Measurements from ENCODE around the gene GFM1.

GFM1 gene

DNA sequence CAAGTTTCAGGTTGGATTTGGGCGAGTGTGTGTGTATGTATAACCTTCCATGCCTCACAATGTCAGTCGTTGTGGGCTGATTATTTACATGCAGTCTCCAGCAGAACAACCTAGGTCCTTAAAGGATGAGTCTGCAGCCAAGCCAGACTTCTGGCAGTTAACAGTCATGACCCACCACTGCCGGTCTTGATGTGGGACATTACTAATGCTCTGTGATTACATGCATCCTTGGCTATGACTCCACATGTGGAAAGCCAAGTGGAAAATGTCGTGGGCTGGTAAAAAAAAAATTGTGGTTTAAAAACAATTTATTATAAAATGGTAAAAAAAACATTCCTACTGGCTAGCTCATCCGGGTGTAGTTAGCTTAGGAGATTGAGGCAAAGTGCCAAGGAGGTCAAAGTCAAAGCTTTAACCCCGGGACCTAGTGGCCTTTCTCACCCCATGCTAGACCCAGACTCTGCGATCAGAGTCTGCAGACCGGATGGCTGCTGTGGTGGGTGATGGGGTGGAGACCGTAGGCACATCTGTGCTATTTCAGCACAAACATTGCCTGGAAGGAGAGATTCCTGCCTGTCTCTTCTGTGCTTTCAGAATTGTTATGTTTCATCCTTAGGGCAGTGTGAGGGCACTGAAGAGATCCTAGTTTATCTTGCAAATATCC is 81.2 kb downstream of the GFM1 start:
- no peak for DNase-seq (ENCODE audit: low read depth, low spot score)

DNA sequence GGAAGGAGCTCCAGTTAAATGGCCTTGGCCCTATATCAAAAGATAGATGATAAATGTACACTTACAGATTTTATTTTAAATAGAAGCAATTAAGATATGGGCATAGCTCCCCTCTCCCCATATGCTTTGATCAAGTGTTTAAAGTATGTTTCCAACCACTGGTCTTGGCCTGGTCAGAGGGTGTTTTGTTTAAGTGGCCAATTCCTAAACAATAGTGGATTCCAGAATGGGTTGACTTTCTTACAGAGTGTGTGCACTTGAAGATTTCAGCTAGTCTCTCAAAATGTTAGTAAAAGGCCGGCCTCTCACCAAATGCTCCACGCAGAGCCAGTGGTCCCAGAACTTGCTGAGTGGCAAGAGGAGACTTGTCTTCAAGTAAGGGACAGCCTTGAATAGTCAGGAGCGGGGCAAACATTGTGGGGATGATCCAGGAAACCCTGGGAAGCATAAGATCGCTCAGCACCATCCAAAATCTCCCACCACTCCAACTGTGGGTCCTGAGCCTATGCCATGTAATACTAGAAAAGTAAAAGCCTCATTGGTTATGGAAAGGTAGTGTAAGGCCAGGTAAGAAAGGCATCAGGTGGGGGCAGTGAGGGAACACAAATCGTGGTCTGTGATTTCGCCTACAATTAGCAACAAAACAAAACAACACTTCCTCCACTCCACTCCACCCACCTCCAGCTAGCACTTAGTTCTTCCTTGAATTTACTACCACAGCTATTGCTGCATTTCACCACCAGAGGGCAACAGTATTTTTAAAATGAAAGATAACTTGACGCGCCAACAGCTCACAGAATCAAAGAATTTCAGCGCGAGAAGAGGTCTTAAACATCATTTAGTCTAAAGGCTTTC is 83.1 kb downstream of the GFM1 start:
- DNase-seq (ENCODE audit: low read depth, low spot score): no peak

DNA sequence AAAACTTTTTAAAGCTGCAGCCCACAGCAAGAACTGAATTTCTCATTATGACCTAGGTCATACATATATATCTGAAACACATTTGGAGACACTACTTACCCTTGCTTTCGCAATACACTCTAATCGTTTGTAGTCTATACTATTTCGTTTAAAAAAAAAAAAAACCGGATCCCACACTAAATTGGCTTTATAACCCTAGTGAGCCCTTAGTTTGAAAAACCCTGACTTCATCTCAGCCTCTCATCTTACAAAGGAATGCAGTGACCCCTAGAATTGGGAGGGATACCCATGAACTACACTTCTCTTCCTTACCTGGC is 83.7 kb downstream of the GFM1 start:
- DNase-seq (ENCODE audit: low read depth, low spot score): no peak

DNA sequence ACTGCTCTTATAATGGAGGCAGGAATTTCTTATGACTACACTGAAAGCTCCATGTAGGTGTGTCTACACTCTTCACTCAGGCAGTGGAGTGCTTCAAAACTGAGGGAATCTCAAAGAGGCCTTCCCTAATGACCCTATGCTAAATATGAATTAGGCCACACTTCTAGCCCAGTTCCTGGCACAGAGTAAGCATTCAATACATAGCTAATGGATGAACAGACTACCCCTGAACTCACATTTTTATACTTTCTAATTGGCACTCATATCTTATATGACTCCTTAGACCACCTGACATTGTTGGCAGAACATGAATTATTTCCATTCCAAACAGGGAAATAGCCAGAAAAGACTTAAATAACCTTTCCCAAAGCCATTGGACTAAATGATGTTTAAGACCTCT is 84.5 kb downstream of the GFM1 start:
- DNase-seq (ENCODE audit: low read depth, low spot score): no peak

DNA sequence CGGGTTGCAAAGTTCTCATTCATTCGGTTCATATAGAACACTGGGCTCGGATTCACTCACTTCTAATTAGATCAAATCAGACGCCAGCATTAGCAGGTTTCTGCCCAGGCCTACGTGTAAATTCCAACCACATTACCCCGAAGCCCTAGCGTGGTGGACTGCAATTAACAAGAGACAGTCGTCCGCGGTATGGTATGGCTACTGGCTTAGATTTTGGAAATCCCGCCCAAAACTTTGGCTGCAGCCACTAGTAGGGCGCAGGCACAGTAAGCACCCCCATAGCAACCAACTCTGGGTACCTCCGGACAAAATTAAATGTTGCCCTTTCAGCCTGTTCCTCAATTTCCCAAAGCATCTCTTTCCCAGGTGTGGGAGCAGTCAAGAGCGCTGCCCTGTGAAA is 87.2 kb downstream of the GFM1 start:
- no peak for DNase-seq (ENCODE audit: low read depth, low spot score)

DNA sequence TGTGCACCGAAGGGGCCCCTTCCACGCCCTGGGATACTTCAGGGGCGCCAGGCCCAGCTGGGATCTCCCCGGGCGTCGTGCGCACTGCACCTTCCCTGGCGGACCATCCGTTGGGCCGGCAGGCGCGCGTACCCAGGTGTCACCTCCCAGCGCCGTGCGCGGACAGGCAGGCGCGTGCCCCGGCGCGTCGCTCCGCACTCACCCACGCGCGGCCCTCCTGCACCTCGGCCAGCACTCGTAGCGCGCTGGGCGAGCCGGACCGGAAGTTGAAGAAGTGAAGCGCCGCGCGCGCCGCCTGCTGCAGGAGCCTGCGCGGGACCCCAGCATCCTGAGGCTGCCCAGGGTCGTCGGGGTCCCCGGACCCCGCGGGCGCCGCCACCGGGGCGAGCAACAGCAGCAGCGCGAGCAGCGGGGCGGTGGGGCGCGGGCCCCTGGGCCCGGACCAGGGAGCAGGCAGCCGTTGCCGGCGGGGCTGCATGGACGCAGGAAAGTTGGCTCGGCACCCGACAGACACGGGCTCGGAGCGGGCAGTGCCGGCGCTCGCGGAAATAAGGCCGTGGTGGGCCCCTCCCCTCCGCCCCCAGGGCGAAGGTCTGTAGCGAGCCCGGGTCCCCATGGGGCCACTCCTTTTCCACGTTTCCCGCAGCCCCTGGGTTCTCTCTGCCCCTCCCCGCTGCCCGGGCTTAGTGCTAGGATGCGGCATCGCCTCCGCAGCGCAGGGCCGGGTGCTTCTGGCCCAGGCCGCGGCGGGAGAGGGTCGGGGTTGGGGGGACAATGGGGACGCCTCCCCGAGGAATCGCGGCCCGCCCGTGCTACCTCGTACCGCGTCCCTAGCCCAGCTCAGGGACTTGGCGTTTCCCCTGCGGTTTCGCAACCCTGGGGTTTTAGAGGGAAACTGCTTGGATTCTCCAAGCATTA is 87.9 kb downstream of the GFM1 start, which contains the start of gene RARRES1:
Gene RARRES1, minus strand, starts transcription at position 520 of the 918 bp plus-strand sequence. Its CDS starts 42 bp downstream, at position 478.
- no peak for DNase-seq (ENCODE audit: low read depth, low spot score)

DNA sequence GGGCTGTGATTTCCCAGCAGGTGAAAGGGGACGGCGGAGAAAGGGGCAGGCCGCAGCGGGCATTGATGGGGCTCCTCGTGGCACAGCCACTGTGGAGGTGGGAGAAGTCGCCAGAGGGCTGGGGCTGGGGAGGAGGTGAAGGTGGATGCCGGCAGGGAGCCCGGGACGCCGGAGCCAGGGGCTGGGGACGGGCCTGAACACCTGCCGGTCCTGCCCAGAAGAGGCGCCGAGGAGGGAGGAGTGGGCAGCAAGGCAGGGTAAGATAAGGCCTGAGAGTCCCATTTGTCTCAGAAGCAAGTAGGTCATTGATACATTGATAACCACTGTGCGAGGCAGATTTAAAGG is 88.5 kb downstream of the GFM1 start:
- DNase-seq (ENCODE audit: low read depth, low spot score): no peak

DNA sequence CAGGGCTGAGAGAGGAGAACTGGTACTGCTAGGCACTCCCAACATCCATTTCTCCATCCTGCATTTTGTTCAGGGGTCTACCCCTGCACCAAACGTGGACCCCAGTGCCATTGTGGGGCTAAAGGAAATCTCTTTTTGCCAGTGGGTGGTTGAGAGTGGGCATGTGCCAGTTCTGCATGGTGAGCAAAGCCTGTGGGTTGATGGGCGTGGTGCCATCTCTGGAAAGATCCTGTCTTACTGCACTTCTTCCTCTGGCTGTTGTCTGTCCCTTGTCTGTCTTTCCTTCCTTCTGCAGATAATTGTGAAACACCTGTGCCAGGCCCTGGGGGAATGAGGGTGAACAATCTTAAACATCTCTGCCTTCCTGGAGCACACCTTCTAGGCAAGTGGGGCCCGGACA is 89.3 kb downstream of the GFM1 start:
- DNase-seq (ENCODE audit: low read depth, low spot score): no peak

DNA sequence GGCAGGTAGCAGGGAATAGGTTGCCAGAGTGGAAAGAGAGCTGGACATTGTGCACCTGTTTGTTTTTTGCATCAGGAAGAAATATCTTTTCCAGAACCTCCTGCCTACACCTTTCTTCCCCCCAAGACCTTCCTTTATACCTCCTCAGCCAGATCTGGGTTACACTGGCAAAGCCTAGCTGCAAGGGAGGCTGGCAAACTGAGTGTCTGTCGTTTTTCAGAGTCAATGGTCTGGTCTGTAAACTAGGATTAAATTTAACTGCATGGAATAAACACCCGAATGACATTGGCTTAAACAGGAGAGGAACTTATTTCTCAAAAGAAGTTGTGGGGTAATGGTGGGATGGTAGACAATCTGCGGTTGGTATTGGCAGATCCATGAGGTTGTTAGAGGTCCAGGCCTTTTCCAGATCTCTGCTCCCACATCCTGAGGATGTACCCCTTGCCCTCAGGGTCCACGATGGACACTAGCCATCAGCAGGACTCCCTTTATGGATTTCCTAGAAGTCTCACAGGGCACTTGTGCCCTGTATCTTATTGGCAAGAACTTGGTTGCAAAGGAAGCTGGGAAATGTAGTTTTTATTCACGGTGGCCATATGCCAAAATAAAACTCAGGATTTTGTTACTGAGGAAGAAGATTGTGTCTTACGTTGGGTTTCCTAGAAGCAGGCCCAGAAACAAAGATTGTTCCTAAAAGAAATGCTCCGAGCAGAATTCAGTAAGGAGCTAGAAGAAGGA is 91.1 kb downstream of the GFM1 start:
- DNase-seq (ENCODE audit: low read depth, low spot score): no peak

DNA sequence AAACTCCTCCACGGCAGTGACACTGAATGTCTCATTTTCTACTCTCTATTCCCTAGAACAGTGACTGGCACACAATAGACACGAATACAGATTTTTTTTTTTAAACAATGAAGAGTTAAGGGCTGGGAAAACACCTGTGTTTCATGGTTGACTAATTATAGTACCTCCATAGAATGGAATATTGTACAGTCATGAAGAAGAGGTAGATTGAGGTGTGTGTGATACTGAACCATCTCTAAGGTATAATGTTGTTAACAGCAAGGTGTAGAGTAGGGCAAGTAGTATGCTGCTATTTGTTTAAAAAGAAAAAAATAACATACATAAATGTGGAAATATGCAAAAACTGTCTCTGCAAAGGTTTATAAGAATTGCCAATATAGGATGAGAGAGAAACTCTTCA is 93.1 kb downstream of the GFM1 start:
- DNase-seq (ENCODE audit: low read depth, low spot score): no peak

DNA sequence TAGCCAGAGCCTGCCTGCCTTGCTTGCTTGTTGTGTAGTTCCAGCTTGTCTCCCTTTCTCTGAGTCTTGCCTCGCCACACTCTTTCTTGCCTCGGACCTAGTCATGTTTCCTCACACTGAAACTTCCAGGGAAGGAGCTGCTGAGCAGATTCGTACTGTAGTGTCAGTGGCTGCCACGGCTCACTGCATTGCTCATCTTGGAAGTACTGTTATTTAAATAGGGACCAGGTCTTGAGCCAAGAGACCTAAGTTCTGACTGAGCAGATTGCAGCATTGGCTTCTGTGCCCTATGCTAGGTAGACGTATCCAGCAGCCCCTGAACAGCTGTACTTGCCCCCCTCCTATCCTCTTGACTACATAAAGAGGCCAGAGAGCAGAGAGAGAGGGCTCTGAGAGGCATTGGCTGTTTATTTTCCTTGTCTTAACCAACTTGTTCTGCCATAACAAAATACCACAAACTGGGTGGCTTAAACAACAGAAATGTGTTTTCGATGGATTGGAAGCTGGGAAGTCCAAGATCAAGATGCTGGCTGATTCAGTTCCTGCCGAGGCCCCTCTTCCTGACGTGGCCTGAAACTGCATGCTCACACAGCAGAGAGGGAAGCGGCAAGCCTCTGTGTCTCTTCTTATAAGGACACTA is 93.8 kb downstream of the GFM1 start:
- DNase-seq (ENCODE audit: low read depth, low spot score): no peak

DNA sequence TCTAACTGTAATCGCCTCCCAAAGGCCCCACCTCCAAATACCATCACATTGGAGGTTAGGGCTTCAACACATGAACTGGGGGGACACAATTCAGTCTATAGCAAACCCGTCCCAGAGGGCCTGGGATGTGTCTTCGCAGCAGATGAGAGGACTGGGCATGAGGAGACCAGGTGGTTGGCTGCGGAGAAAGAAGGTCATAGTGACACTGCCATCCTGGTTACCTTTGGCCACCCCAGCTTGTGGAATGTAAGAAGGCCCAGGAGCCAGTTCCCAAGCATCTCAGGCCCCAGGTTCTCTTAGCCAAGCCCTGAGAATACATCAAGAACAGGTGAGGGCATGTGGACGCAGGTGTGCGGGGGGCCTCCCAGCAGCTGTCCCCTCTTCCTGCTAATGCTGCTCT is 94.3 kb downstream of the GFM1 start:
- no peak for DNase-seq (ENCODE audit: low read depth, low spot score)

DNA sequence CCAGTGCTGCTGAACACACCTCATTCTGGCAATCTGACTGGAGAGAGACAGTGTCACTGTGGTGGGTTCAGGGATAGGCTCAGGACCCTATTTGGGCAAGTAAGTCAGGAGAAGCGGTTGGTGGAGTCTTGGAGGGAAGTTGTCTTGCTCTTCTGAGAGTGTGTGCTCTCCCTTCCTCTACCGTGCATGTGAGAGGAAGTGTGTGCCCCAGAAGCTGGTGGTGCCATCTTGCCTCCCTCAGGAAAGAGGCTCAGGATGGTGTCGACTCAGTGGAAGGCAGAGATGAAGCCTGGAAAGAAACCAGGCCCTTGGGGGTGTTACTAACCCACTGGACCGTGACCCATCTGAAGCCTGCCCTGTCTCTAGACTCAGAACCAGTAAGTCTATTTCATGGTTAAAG is 94.8 kb downstream of the GFM1 start:
- DNase-seq (ENCODE audit: low read depth, low spot score): no peak

DNA sequence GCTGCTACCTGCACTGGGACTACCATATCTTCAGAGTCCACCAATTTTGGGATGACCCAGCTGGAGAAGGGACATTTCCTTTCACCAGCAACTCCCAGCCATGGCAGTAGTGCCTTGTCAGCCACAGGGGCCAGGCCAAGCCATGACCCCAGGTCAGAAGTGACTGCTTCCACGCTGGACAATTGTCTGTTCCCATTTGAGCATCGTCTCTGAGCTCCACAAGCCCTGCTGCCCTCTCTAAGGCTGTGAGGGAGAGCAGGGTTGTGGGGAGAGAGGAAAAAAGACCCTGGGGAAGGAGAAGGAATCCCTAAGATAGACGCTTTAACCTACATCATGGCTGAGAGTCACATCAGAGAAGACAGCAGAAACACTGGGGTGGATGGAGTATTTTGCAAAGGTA is 95.3 kb downstream of the GFM1 start:
- no peak for DNase-seq (ENCODE audit: low read depth, low spot score)
